H9 (cell line): ENCODE results near the gene ERGIC3. TPM values are rescaled to one million over a fixed set of nuclear protein-coding genes. Genes with fewer than 3 reads are reported as not detected.

Experiments
- DNase-seq: peaks from one replicate; pipeline ENCODE4 v3.0.0-alpha.2; 2017
- H2AFZ ChIP-seq: one replicate; pipeline ENCODE4 v1.6.1; 2013; ENCODE audit warnings: mild to moderate bottlenecking, low read length, control low read depth, moderate library complexity
- H2AK5ac ChIP-seq: 2 replicates; pipeline ENCODE4 v1.6.1; 2013; ENCODE audit warnings: low read length, control low read depth, mixed read lengths; ENCODE audit not compliant: insufficient read length
- H2BK120ac ChIP-seq: one replicate; pipeline ENCODE4 v1.6.1; 2013; ENCODE audit warnings: low read depth, mild to moderate bottlenecking, low read length, control low read depth, inconsistent platforms; ENCODE audit not compliant: poor library complexity, severe bottlenecking
- H2BK12ac ChIP-seq: 2 replicates; pipeline ENCODE4 v1.6.1; 2013; ENCODE audit warnings: low read length, control low read depth, mixed read lengths, low read depth; ENCODE audit not compliant: insufficient read length
- H2BK15ac ChIP-seq: 2 replicates; pipeline ENCODE4 v1.6.1; 2013; ENCODE audit warnings: low read depth, low read length, control low read depth
- H2BK20ac ChIP-seq: one replicate; pipeline ENCODE4 v1.6.1; 2013; ENCODE audit warnings: low read depth, mild to moderate bottlenecking, low read length, control low read depth, inconsistent platforms; ENCODE audit not compliant: poor library complexity, severe bottlenecking
- H2BK5ac ChIP-seq: 2 replicates; pipeline ENCODE4 v1.6.1; 2013; ENCODE audit warnings: low read length, control low read depth, mixed read lengths; ENCODE audit not compliant: insufficient read length
- H3K14ac ChIP-seq: 2 replicates; pipeline ENCODE4 v1.6.1; 2013; ENCODE audit warnings: low read length, control low read depth; ENCODE audit not compliant: insufficient read depth
- H3K18ac ChIP-seq: 2 replicates; pipeline ENCODE4 v1.6.1; 2013; ENCODE audit warnings: low read depth, mild to moderate bottlenecking, mixed read lengths, low read length, control low read depth; ENCODE audit not compliant: insufficient read length
- H3K23ac ChIP-seq: 2 replicates; pipeline ENCODE4 v1.6.1; 2013; ENCODE audit warnings: low read length, control low read depth, mixed read lengths, low read depth; ENCODE audit not compliant: insufficient read length
- H3K23me2 ChIP-seq: 2 replicates; pipeline ENCODE4 v1.6.1; 2013; ENCODE audit warnings: low read depth, mild to moderate bottlenecking, mixed read lengths, low read length, control low read depth; ENCODE audit not compliant: insufficient read length, poor library complexity, severe bottlenecking
- H3K27ac ChIP-seq: 2 replicates; pipeline ENCODE4 v1.5.1; 2013; ENCODE audit warnings: low read length, control low read depth, mixed read lengths, low read depth; ENCODE audit not compliant: insufficient read length
- H3K27me3 ChIP-seq: 2 replicates; pipeline ENCODE4 v1.6.1; 2013; ENCODE audit warnings: low read length, control low read depth, inconsistent platforms; ENCODE audit not compliant: insufficient read depth
- H3K4ac ChIP-seq: 2 replicates; pipeline ENCODE4 v1.6.1; 2013; ENCODE audit warnings: low read depth, mild to moderate bottlenecking, control low read depth, inconsistent platforms, low read length, moderate library complexity
- H3K4me1 ChIP-seq: 2 replicates; pipeline ENCODE4 v1.6.1; 2013; ENCODE audit warnings: low read length, control low read depth, inconsistent platforms; ENCODE audit not compliant: insufficient read depth
- H3K4me2 ChIP-seq: 2 replicates; pipeline ENCODE4 v1.6.1; 2013; ENCODE audit warnings: low read length, control low read depth, mixed read lengths; ENCODE audit not compliant: insufficient read length, insufficient read depth
- H3K56ac ChIP-seq: 2 replicates; pipeline ENCODE4 v1.6.1; 2013; ENCODE audit warnings: low read depth, mild to moderate bottlenecking, mixed read lengths, low read length, control low read depth; ENCODE audit not compliant: insufficient read length
- H3K79me1 ChIP-seq: 2 replicates; pipeline ENCODE4 v1.6.1; 2013; ENCODE audit warnings: low read depth, mild to moderate bottlenecking, moderate library complexity, low read length, control low read depth, inconsistent platforms; ENCODE audit not compliant: insufficient read depth, poor library complexity, severe bottlenecking
- H3K79me2 ChIP-seq: 2 replicates; pipeline ENCODE4 v1.6.1; 2013; ENCODE audit warnings: low read length, control low read depth, inconsistent platforms; ENCODE audit not compliant: insufficient read depth
- H3K9ac ChIP-seq: 2 replicates; pipeline ENCODE4 v1.6.1; 2013; ENCODE audit warnings: low read length, control low read depth, mixed read lengths; ENCODE audit not compliant: insufficient read length; ENCODE audit errors: extremely low read depth
- H3K9me3 ChIP-seq: one replicate; pipeline ENCODE4 v1.6.1; 2013; ENCODE audit warnings: low read depth, low read length, inconsistent platforms; ENCODE audit not compliant: control insufficient read depth
- H3T11ph ChIP-seq: one replicate; pipeline ENCODE4 v1.6.1; 2013; ENCODE audit warnings: mild to moderate bottlenecking, low read length, control low read depth, inconsistent platforms
- H4K20me1 ChIP-seq: one replicate; pipeline ENCODE4 v1.6.1; 2013; ENCODE audit not compliant: control insufficient read depth, insufficient read length, insufficient read depth
- H4K5ac ChIP-seq: 2 replicates; pipeline ENCODE4 v1.6.1; 2013; ENCODE audit warnings: low read depth, mild to moderate bottlenecking, mixed read lengths, low read length, control low read depth; ENCODE audit not compliant: insufficient read length
- H4K8ac ChIP-seq: replicated peaks from 2 replicates; pipeline ENCODE4 v1.6.1; 2013; ENCODE audit warnings: low read length, control low read depth, mixed read lengths, low read depth; ENCODE audit not compliant: insufficient read length
- H4K91ac ChIP-seq: 2 replicates; pipeline ENCODE4 v1.6.1; 2013; ENCODE audit warnings: low read depth, mild to moderate bottlenecking, moderate library complexity, mixed read lengths, low read length, control low read depth; ENCODE audit not compliant: insufficient read length
- H3K27ac Mint-ChIP-seq, 3 experiments: 2 replicates in 2 of 3; 3 replicates in 1 of 3; pipeline ENCODE4 v1.8.0; 2020 to 2021; ENCODE audit warnings: mixed read lengths in 3 of 3, mild to moderate bottlenecking in 1 of 3, moderate library complexity in 1 of 3
- H3K27me3 Mint-ChIP-seq: 2 replicates; pipeline ENCODE4 v1.8.0; 2021; ENCODE audit warnings: low read depth, mild to moderate bottlenecking, moderate library complexity, mixed read lengths
- H3K36me3 Mint-ChIP-seq, 3 experiments: 2 replicates in 2 of 3; 3 replicates in 1 of 3; pipeline ENCODE4 v1.8.0; 2020 to 2021; ENCODE audit warnings: low read depth in 3 of 3, mixed read lengths in 3 of 3; ENCODE audit not compliant: insufficient read depth in 1 of 3
- H3K4me1 Mint-ChIP-seq, 2 experiments: 2 replicates each; pipeline ENCODE4 v1.8.0; 2020; ENCODE audit warnings: mixed read lengths in 2 of 2
- H3K4me3 Mint-ChIP-seq, 2 experiments: 2 replicates in 1 of 2; 3 replicates in 1 of 2; pipeline ENCODE4 v1.8.0; 2020 to 2021; ENCODE audit warnings: mild to moderate bottlenecking in 2 of 2, mixed read lengths in 2 of 2, moderate library complexity in 1 of 2
- H3K9me3 Mint-ChIP-seq, 2 experiments: 2 replicates in 1 of 2; 3 replicates in 1 of 2; pipeline ENCODE4 v1.8.0; 2020; ENCODE audit warnings: mild to moderate bottlenecking in 2 of 2, mixed read lengths in 2 of 2, moderate library complexity in 1 of 2
- WGBS: extraction: QIAGEN DNeasy Blood & Tissue Kit; methylation state at CpG from one replicate; pipeline ENCODE4 v1.1.7; 2013; ENCODE audit warnings: missing lambda C conversion rate, low lambda C conversion rate, mixed read lengths; ENCODE audit not compliant: insufficient read length; ENCODE audit errors: extremely low coverage; 5-methylcytosine and 5-hydroxymethylcytosine counted together
- total RNA-seq: library from RNA; stranded (reverse); gene quantifications from 2 replicates; pipeline ENCODE4 v1.2.1, GENCODE V29; 2021
- TF ChIP-seq, protein P1 (sequence below): fragments of 200-600 bp; sonication (generic); conservative IDR thresholded peaks from 3 replicates; pipeline ENCODE4 v1.8.0; 2021; ENCODE audit warnings: antibody characterized with exemption, mild to moderate bottlenecking

ERGIC3 gene
- total RNA-seq, 1 experiment from 2014 or later, result 188 TPM

DNA sequence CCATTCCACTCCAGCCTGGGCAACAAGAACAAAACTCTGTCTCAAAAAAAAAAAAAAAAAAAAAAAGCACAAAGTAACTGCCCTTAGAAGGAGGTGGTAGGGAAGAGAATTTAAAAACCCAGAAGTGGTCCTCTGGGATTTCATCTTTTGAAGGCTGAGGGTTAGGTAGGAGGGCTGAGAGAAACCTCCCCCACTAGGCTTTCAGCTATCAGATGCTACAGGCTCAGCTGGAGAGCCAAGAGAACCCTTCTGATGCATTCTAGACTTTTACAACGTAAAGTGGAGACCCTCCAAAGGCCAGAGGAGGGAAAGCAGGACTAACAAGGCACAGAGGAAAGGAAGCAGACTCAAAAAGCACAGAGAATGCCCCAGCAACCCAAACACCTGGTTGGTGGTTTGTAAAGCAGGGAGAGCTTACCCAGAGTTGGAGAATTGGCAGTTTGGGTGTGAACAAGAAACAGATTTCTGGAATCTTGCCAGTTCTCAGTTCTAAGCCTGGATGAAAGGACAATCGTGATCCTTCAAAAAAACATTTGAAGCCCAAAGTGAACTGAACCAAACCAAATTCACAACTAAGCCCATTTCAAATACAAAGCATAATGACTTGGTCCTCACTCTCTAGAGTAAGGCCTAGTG, 50.6 kb downstream of the ERGIC3 start:
- TF ChIP-seq, protein P1, sequence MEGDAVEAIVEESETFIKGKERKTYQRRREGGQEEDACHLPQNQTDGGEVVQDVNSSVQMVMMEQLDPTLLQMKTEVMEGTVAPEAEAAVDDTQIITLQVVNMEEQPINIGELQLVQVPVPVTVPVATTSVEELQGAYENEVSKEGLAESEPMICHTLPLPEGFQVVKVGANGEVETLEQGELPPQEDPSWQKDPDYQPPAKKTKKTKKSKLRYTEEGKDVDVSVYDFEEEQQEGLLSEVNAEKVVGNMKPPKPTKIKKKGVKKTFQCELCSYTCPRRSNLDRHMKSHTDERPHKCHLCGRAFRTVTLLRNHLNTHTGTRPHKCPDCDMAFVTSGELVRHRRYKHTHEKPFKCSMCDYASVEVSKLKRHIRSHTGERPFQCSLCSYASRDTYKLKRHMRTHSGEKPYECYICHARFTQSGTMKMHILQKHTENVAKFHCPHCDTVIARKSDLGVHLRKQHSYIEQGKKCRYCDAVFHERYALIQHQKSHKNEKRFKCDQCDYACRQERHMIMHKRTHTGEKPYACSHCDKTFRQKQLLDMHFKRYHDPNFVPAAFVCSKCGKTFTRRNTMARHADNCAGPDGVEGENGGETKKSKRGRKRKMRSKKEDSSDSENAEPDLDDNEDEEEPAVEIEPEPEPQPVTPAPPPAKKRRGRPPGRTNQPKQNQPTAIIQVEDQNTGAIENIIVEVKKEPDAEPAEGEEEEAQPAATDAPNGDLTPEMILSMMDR, result no peak
- no peak overlapping the region for H3K4me3 Mint-ChIP-seq
- Histone ChIP-seq H3K23ac (no peak overlapping the region), H2BK12ac (no peak overlapping the region), H3K14ac (no peak overlapping the region), H3K18ac (no peak overlapping the region), H4K8ac (no peak overlapping the region), H2AK5ac (no peak overlapping the region), H4K91ac (no peak overlapping the region), H3K27me3 (no peaks in the 10 kb centered on the region), H3K27ac (no peak overlapping the region), H2BK15ac (no peak overlapping the region), H3K4ac (no peak overlapping the region), H2BK120ac (no peak overlapping the region), H4K5ac (no peak overlapping the region), H2BK5ac (no peak overlapping the region), H3K9ac (no peak overlapping the region), H3K4me2 (no peak overlapping the region), H3K9me3 (no peaks in the 10 kb centered on the region), H3K23me2 (no peaks in the 10 kb centered on the region), H3K79me2 (no peaks in the 10 kb centered on the region), H3T11ph (no peak overlapping the region), H3K56ac (no peak overlapping the region), H3K79me1 (no peaks in the 10 kb centered on the region), H2BK20ac (no peak overlapping the region), H3K4me1 (no peaks in the 10 kb centered on the region), H2AFZ (no peak overlapping the region), H4K20me1 (no peaks in the 10 kb centered on the region)
- H3K9me3 Mint-ChIP-seq, result no peaks in the 10 kb centered on the region
- peaks cover 4% of the 10 kb centered on the region for H3K27me3 Mint-ChIP-seq
- no peaks in the 10 kb centered on the region for H3K36me3 Mint-ChIP-seq
- peaks cover 5 to 13% of the 10 kb centered on the region in 2 experiments for H3K4me1 Mint-ChIP-seq
- peak; percentile 22 for DNase-seq
- WGBS, result no CpG with 5 or more reads among the region's 2 CpGs
- H3K27ac Mint-ChIP-seq, result peak overlapping the region in 2 of 3 experiments; percentile 10 to 44; a peak in 2 of 7 replicates
